AG10803 (cell line): Measurements from ENCODE around the gene EHD4.
A peak's percentile ranks its signal among the peaks of the same experiment; 100 is the strongest.

Experiments
- DNase-seq: peaks from one replicate; pipeline ENCODE4 v3.0.0; 2010; ENCODE audit warnings: low read depth
- H3K4me3 ChIP-seq: 2 replicates; pipeline ENCODE4 v1.5.1; 2011; ENCODE audit warnings: mild to moderate bottlenecking, low read length, control low read depth
- TF ChIP-seq, protein P1 (sequence below): conservative IDR thresholded peaks from 2 replicates; pipeline ENCODE4 v1.5.1; 2011; ENCODE audit warnings: mild to moderate bottlenecking, low read length, control low read depth, inconsistent platforms

EHD4 gene

DNA sequence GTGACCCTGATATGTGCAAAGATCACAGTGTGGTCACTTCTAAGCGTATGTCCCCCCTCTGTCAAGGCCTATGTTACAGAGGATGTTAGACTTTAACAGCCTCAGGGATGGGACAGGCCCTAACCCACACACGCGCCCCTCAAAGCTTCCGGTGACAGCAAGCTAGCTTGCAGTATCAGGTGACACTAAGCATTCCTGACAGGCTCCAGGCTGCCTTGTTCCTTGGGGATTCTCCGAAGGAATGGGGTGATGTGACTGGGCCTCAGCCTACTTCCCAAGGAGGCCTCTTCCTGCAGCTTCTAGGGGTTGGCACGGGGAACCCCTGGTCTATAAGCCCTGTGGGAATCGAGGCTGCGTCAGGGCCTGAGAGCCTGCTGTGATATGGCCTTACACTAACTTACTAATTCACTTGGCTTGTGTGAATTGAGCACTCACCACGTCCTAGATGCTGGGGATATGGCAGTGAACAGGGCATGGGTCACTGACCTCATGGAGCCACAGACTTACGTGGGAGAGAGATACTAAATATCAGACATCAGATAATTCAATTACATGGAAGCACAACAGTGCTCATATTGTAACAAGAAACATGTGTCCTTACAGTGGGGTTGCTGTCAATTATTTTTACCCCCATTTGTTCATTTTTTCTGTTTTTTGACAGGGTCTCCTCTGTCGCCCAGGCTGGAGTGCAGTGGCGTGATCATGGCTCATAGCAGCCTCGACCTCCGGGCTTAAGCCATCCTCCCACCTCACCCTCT is 67.1 kb downstream of the EHD4 start:
- TF ChIP-seq, protein P1, sequence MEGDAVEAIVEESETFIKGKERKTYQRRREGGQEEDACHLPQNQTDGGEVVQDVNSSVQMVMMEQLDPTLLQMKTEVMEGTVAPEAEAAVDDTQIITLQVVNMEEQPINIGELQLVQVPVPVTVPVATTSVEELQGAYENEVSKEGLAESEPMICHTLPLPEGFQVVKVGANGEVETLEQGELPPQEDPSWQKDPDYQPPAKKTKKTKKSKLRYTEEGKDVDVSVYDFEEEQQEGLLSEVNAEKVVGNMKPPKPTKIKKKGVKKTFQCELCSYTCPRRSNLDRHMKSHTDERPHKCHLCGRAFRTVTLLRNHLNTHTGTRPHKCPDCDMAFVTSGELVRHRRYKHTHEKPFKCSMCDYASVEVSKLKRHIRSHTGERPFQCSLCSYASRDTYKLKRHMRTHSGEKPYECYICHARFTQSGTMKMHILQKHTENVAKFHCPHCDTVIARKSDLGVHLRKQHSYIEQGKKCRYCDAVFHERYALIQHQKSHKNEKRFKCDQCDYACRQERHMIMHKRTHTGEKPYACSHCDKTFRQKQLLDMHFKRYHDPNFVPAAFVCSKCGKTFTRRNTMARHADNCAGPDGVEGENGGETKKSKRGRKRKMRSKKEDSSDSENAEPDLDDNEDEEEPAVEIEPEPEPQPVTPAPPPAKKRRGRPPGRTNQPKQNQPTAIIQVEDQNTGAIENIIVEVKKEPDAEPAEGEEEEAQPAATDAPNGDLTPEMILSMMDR: no peak
- no peak overlapping the region for H3K4me3 ChIP-seq
- no peak for DNase-seq

DNA sequence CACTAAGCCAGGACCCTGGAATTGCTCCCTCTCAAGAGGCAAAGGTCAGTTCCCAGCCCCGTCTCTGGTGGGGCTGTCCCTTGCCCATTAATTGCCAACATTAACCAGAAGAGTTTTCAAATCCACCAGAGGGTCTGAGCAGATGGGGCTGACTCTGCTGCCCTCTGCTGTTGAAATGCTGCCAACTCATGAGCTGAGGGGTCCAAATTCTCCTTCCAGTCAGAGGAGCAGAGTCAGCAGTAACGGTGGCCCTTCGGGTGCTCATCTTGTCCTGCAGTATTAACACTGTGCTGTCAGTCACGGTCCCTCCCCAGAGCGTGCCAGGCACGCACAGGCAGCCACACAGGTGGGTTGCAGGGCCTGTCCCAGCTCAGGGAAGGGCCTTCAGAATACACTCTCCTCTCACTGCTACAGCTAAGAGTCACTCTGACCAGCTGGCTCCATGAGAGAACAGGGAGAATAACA is 67.8 kb downstream of the EHD4 start:
- no peak overlapping the region for H3K4me3 ChIP-seq
- TF ChIP-seq, protein P1: peak; percentile 76
- DNase-seq: peak; percentile 44

DNA sequence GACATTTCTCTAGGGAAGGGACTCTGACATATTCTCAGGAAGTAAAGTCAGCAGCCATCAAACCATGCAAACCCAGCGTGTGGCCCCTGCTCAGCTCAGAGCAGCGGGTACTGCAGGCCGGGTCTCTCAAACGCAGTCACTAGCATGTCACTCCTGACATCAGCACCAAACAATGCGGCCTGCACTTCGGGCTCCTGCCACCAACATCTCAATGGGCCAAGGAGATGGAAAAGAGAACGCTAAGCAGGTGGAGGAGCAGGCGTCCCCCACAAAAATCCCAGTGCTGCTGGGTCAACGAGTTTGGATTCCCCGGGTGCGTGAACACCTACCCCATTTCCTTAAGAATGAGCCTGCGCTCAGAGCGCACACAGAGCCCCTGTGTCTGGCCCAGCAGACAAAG is 68.6 kb downstream of the EHD4 start:
- TF ChIP-seq, protein P1: no peak
- DNase-seq: no peak
- no peak overlapping the region for H3K4me3 ChIP-seq

DNA sequence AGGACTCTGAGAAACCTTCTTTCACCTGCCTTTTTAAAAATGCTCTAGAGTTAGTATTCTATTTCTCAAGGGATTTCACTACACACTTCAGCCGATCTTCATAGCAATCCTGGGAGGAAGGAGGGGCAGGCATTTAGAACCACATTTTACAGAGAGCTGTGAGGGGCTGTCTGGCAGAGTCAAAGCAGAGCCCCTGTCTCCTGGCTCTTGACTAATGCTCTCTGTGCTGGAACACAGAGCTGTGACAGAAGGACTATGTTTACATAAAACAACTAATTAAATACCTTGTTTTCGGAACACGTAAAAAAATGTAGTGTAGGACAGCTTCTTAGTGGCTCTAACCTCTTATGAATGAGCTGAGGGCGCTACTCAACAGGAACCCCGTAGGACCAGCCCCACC is 70.9 kb downstream of the EHD4 start:
- TF ChIP-seq, protein P1: no peak
- no peak overlapping the region for H3K4me3 ChIP-seq
- no peak for DNase-seq

GRCh38 chr15:41900526-41901380 is 71.6 kb downstream of the EHD4 start:
- DNase-seq: no peak
- no peak overlapping the region for H3K4me3 ChIP-seq
- TF ChIP-seq, protein P1: no peak

GRCh38 chr15:41899854-41900442 is 72.4 kb downstream of the EHD4 start:
- no peak overlapping the region for H3K4me3 ChIP-seq
- no peak for DNase-seq
- TF ChIP-seq, protein P1: no peak
